Measurements from ENCODE around the gene OSBPL5.

DNA sequence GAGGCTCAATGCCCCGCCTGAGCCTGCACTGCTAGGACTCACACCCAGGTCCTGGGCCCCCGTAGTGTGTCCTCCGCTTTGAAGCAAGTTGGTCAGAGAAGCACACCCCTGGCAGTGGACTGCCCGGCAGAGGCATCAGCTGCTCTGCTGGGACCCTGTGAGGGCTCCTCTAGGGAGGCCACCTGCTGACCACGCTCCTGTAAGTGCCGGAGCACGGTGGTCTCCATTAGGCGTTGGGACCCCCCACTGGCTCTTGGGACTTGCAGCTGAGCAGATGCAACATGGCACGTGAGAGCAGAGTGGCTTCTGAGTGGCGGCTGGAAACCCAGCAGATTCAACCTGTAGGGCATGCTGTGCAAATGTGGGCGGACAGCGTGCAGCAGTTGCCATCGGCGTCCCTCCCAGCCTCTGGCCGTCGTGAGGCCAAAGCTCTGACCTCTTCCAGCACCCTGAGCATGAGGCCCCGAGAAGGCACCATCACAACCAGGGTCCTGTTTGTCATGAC, 36.6 kb upstream of the OSBPL5 start:
- TF ChIP-seq ELK1 (CRISPR knock-in tag; IDR thresholded peaks at IDR 0.05) (no peak), ZNF384 (IDR thresholded peaks at IDR 0.05; ENCODE audit: low read depth, low read length) (no peak), CREB5 (CRISPR knock-in tag; IDR thresholded peaks at IDR 0.05) (no peak), SREBF2 (CRISPR knock-in tag; IDR thresholded peaks at IDR 0.05) (no peak), ATF1 (CRISPR knock-in tag; IDR thresholded peaks at IDR 0.05) (no peak), ATF1 (tag; IDR thresholded peaks at IDR 0.05) (no peak), EZH2 (IDR thresholded peaks at IDR 0.05; ENCODE audit: borderline replicate concordance, low read depth, low read length) (no peak)
- TF ChIP-seq, protein P1, sequence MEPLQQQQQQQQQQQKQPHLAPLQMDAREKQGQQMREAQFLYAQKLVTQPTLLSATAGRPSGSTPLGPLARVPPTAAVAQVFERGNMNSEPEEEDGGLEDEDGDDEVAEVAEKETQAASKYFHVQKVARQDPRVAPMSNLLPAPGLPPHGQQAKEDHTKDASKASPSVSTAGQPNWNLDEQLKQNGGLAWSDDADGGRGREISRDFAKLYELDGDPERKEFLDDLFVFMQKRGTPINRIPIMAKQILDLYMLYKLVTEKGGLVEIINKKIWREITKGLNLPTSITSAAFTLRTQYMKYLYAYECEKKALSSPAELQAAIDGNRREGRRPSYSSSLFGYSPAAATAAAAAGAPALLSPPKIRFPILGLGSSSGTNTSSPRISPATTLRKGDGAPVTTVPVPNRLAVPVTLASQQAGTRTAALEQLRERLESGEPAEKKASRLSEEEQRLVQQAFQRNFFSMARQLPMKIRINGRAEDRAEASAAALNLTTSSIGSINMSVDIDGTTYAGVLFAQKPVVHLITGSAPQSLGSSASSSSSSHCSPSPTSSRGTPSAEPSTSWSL (CRISPR knock-in tag; IDR thresholded peaks at IDR 0.05; ENCODE audit: borderline replicate concordance), result no peak
